GM10266 (cell line): ENCODE results near the gene STX12.
"Not testable (repeated sequence)": the region's sequence is repeated elsewhere in the genome, so short reads cannot be mapped to it uniquely, and the experiment has no call there.

Experiments
- DNase-seq: peaks from one replicate; pipeline ENCODE4 v3.0.0; 2012; ENCODE audit errors: extremely low spot score
- TF ChIP-seq, protein P1 (sequence below): IDR thresholded peaks from 2 replicates; pipeline ENCODE4 v1.5.1; 2012; ENCODE audit warnings: mild to moderate bottlenecking, low read depth; ENCODE audit not compliant: control insufficient read depth, insufficient read depth; ENCODE audit errors: missing control alignments

The STX12 gene

DNA sequence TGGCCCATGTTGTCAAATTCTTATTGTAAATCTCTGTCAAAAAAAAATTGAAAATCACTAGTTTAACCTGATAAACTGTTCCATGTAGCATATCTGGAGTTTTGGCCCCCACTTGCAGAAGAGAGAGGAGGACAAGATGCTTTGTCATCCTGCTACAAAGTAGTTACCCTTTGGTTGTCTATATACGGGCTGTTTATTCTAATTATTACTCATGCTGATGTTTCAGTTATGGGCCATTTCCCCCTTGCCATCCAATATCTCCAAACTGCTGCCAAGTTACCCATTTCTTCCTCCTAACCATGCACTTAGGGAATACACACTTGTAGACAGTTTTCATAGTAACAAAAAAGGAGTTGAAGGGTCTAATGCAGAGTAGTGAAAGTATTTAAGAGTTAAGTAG lies 22.6 kb downstream of the STX12 start:
- no peak for DNase-seq
- TF ChIP-seq, protein P1, sequence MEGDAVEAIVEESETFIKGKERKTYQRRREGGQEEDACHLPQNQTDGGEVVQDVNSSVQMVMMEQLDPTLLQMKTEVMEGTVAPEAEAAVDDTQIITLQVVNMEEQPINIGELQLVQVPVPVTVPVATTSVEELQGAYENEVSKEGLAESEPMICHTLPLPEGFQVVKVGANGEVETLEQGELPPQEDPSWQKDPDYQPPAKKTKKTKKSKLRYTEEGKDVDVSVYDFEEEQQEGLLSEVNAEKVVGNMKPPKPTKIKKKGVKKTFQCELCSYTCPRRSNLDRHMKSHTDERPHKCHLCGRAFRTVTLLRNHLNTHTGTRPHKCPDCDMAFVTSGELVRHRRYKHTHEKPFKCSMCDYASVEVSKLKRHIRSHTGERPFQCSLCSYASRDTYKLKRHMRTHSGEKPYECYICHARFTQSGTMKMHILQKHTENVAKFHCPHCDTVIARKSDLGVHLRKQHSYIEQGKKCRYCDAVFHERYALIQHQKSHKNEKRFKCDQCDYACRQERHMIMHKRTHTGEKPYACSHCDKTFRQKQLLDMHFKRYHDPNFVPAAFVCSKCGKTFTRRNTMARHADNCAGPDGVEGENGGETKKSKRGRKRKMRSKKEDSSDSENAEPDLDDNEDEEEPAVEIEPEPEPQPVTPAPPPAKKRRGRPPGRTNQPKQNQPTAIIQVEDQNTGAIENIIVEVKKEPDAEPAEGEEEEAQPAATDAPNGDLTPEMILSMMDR = no peak

- DNase-seq = no peak
- TF ChIP-seq, protein P1 = no peak
Measured at GRCh38 chr1:27804791-27805190, 31.8 kb downstream of the STX12 start.

- no peak for DNase-seq
- TF ChIP-seq, protein P1 = no peak
Measured at GRCh38 chr1:27806758-27807157, 33.7 kb downstream of the STX12 start.

DNA sequence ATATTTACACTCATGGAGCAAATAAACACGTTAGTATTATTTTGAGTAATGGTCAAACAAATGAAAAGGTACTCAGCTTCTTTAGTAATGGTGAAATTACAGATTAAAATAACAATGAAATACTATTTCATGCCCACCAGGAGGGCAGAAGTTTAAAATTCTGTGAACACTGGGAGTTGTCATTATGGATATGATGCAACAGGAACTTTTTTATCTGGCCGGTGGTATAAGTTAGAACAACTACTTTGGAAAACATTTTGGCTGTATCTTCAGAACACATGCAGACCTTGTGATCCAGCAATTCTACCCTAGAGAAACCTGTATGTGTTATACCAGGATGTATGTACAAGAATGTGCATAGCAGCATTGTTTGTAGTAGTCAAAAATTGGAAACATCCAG lies 34.4 kb downstream of the STX12 start:
- no peak for DNase-seq

GRCh38 chr1:27808131-27808530 lies 35.1 kb downstream of the STX12 start:
- not testable (repeated sequence) for DNase-seq

More for the DNA sequence above, 34.4 kb downstream of the STX12 start:
- TF ChIP-seq, protein P1 = no peak

DNA sequence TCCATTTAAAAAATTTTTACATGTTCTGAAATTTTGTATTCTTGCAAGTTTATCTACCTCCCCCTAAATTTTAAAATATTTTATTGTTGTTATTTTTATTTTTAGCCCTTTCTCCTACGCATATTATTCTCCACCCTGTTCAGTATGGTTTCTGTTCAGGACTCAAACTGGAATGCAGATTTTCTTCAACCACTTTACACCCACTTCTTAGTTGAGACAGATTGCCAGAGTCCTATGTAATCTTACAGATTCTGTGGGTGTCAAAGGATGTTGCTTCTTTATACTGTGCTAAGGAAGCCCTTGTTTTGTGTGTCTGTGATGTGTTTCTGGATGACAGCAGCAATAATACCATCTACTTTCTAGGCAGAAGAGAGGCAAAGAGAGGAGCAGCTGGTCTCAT lies 36.9 kb downstream of the STX12 start:
- TF ChIP-seq, protein P1 = no peak
- no peak for DNase-seq

GRCh38 chr1:27811741-27812500 lies 38.9 kb downstream of the STX12 start:
- DNase-seq = no peak
- TF ChIP-seq, protein P1 = no peak

DNA sequence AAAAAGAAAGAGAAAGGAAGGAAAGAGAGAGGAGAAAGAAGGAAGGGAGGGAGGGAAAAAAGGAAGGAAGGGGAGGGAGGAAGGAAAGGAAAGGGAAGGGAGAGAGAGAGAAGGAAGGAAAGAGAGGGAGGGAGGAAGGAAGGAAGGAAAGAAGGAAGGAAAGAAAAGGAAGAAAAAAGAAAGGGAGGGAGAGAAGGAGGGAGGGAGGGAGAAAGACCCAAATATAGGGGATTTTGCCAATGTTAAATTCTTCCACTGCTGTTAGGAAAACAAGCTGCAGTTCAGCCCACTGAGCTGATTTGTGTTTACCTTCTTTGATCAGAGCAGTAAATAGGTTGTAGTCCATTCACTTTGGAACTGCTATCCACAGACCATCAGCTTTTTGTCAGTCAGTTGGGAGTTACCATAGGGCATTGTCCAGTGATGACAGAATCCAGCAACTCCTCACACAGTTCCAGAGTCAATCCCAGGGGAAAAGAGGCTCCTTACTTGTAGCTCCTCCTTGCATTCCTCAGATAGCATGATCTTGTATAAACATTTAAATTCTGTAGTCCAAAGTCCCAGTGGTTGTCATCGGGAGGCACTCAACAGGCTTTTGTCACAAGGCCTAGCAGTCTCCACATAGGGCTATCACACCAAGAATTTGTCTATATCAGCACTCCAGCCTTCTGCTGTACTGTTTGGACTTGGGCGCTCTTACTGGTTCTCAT lies 44.1 kb downstream of the STX12 start:
- no peak for DNase-seq
- TF ChIP-seq, protein P1 = no peak
